Tibial artery (tissue), 4 donors: ENCODE data around the gene XPNPEP3.
A peak's percentile ranks its signal among the peaks of the same experiment; 100 is the strongest.

Source experiments
- DNase-seq, 2 donors: peaks; one replicate each; pipeline ENCODE4 v3.0.0-alpha.2; 2019
- H3K27ac ChIP-seq, 2 donors: fragments of 200-600 bp; sonication (generic) in 1 of 2; 1 replicate in 1 of 2; 2 replicates in 1 of 2; pipeline ENCODE4 v1.5.1; 2018 to 2019; ENCODE audit warnings: mild to moderate bottlenecking in 1 of 2
- H3K27me3 ChIP-seq, 2 donors: fragments of 200-600 bp; sonication (generic) in 1 of 2; one replicate each; pipeline versions ENCODE4 v1.5.1 to v1.6.0; 2016 to 2019
- H3K36me3 ChIP-seq, 3 donors: fragments of 200-600 bp; sonication (generic) in 2 of 3; one replicate each; pipeline ENCODE4 v1.5.1; 2016 to 2019; ENCODE audit warnings: mild to moderate bottlenecking in 2 of 3
- H3K4me1 ChIP-seq, 4 donors: fragments of 200-600 bp; sonication (generic) in 2 of 4; 1 replicate in 3 of 4; 2 replicates in 1 of 4; pipeline ENCODE4 v1.5.1; 2016 to 2019
- H3K4me3 ChIP-seq, 2 donors: fragments of 200-600 bp; sonication (generic) in 1 of 2; 1 replicate in 1 of 2; 2 replicates in 1 of 2; pipeline ENCODE4 v1.5.1; 2018 to 2019; ENCODE audit warnings: mild to moderate bottlenecking in 2 of 2
- H3K9me3 ChIP-seq, 3 donors: fragments of 200-600 bp; sonication (generic) in 1 of 3; one replicate each; pipeline ENCODE4 v1.5.1; 2016 to 2019
- CTCF ChIP-seq, 2 experiments: fragments of 200-600 bp in 1 of 2; fragments of 450-650 bp in 1 of 2; IDR thresholded peaks; one replicate each; pipeline ENCODE4 v1.5.1; 2017 to 2019; ENCODE audit warnings: antibody characterized with exemption in 2 of 2, mild to moderate bottlenecking in 1 of 2, moderate library complexity in 1 of 2
- intact Hi-C: fragments of 100-400 bp; cut with DNase I; formaldehyde crosslinking; loops from one replicate; pipeline ENCODE4 v1.15.0; 2023; ENCODE audit warnings: low total_unique reads

The XPNPEP3 gene

GRCh38 chr22:40922484-40923303 lies 65.7 kb downstream of the XPNPEP3 start:
- intact Hi-C loops = no loop called here
- Histone ChIP-seq H3K27ac (peak overlapping the region in 1 of 2 donors; percentile 29), H3K4me1 (peaks cover 0 to 24% (median 4%) of the 10 kb centered on the region in 4 donors), H3K27me3 (no peaks in the 10 kb centered on the region), H3K9me3 (no peaks in the 10 kb centered on the region), H3K36me3 (peaks cover 28 to 73% (median 29%) of the 10 kb centered on the region in 3 donors), H3K4me3 (no peak overlapping the region)
- no peak for DNase-seq
- peak; percentile 72 to 84 for TF ChIP-seq CTCF (IDR thresholded peaks at IDR 0.05)

GRCh38 chr22:40928657-40929056 lies 71.7 kb downstream of the XPNPEP3 start:
- H3K36me3 ChIP-seq = peaks cover 28 to 92% (median 49%) of the 10 kb centered on the region in 3 donors
- intact Hi-C loops = no loop called here
- H3K4me3 ChIP-seq = no peak overlapping the region
- no peak overlapping the region for H3K27ac ChIP-seq
- DNase-seq = no peak
- no peaks in the 10 kb centered on the region for H3K9me3 ChIP-seq
- H3K4me1 ChIP-seq = no peaks in the 10 kb centered on the region
- TF ChIP-seq CTCF (IDR thresholded peaks at IDR 0.05) = no peak
- H3K27me3 ChIP-seq = no peaks in the 10 kb centered on the region

- intact Hi-C loops = no loop called here
- no peaks in the 10 kb centered on the region for H3K27me3 ChIP-seq
- no peak overlapping the region for H3K27ac ChIP-seq
- no peaks in the 10 kb centered on the region for H3K9me3 ChIP-seq
- no peak overlapping the region for H3K4me3 ChIP-seq
- H3K36me3 ChIP-seq = peaks cover 0 to 59% (median 31%) of the 10 kb centered on the region in 3 donors
- no peaks in the 10 kb centered on the region for H3K4me1 ChIP-seq
- no peak for DNase-seq
- TF ChIP-seq CTCF (IDR thresholded peaks at IDR 0.05) = no peak
Measured at GRCh38 chr22:40932396-40932795, 75.4 kb downstream of the XPNPEP3 start.

- Histone ChIP-seq H3K27ac (no peak overlapping the region), H3K4me1 (no peaks in the 10 kb centered on the region), H3K36me3 (peaks cover 0 to 6% (median 0%) of the 10 kb centered on the region in 3 donors), H3K9me3 (no peaks in the 10 kb centered on the region), H3K4me3 (no peak overlapping the region), H3K27me3 (no peaks in the 10 kb centered on the region)
- DNase-seq = no peak
- no peak for TF ChIP-seq CTCF (IDR thresholded peaks at IDR 0.05)
- intact Hi-C loops = no loop called here
Measured at GRCh38 chr22:40939202-40939601, 82.3 kb downstream of the XPNPEP3 start.

GRCh38 chr22:40950962-40951794 lies 94.2 kb downstream of the XPNPEP3 start, which contains the start of gene RBX1:
RBX1 (plus strand) TSS chr22:40951378; CDS start chr22:40951399, 21 bp downstream.
- intact Hi-C loops = loop anchor here (1.0 to 2.0 kb wide), 2 partner anchors 70 to 140 kb away; no protein-coding TSS in a partner anchor

More at GRCh38 chr22:40950962-40951794, 94.2 kb downstream of the XPNPEP3 start, which contains the start of gene RBX1:
- Histone ChIP-seq H3K4me3 (peak within 1 kb of the TSS; percentile 73 to 85), H3K9me3 (no peaks in the 10 kb centered on the region), H3K4me1 (peaks cover 0 to 20% (median 7%) of the 10 kb centered on the region in 4 donors), H3K27me3 (no peaks in the 10 kb centered on the region), H3K36me3 (peaks cover 0 to 28% (median 8%) of the 10 kb centered on the region in 3 donors), H3K27ac (peak within 1 kb of the TSS; percentile 94 to 98)
- DNase-seq = peak; percentile 98 to 99
- no peak for TF ChIP-seq CTCF (IDR thresholded peaks at IDR 0.05)
